Naive B cell (primary cell): ENCODE data around the gene TMOD3. TPM values are rescaled to one million over a fixed set of nuclear protein-coding genes. Genes with fewer than 3 reads are reported as not detected.

Experiments
- ATAC-seq, 2 donors: fragments of 150-1000 bp; cut with Tn5 transposase; 2 replicates each; pipeline ENCODE4 v1.10.0; 2021; ENCODE audit warnings: low read depth in 2 of 2, mild to moderate bottlenecking in 2 of 2, moderate library complexity in 2 of 2
- DNase-seq: peaks from one replicate; pipeline ENCODE4 v3.0.0; 2022
- H3K27ac Mint-ChIP-seq, 6 donors: one replicate each; pipeline ENCODE4 v1.8.0; 2020 to 2022; ENCODE audit warnings: mild to moderate bottlenecking in 6 of 6, mixed read lengths in 6 of 6, moderate library complexity in 5 of 6, inconsistent platforms in 2 of 6
- H3K27me3 Mint-ChIP-seq, 3 donors: one replicate each; pipeline ENCODE4 v1.8.0; 2021 to 2022; ENCODE audit warnings: mixed read lengths in 3 of 3, mild to moderate bottlenecking in 1 of 3
- H3K36me3 Mint-ChIP-seq, 2 donors: one replicate each; pipeline ENCODE4 v1.8.0; 2020 to 2022; ENCODE audit warnings: mixed read lengths in 2 of 2, inconsistent platforms in 1 of 2, mild to moderate bottlenecking in 1 of 2
- H3K4me1 Mint-ChIP-seq, 3 donors: one replicate each; pipeline ENCODE4 v1.8.0; 2020 to 2022; ENCODE audit warnings: mixed read lengths in 3 of 3, inconsistent platforms in 1 of 3, mild to moderate bottlenecking in 1 of 3, moderate library complexity in 1 of 3
- H3K4me3 Mint-ChIP-seq, 8 donors: one replicate each; pipeline ENCODE4 v1.8.0; 2020 to 2022; ENCODE audit warnings: mild to moderate bottlenecking in 8 of 8, mixed read lengths in 8 of 8, moderate library complexity in 8 of 8, inconsistent platforms in 2 of 8
- H3K9me3 Mint-ChIP-seq, 7 donors: one replicate each; pipeline ENCODE4 v1.8.0; 2020 to 2022; ENCODE audit warnings: mixed read lengths in 7 of 7, mild to moderate bottlenecking in 5 of 7, inconsistent platforms in 2 of 7, moderate library complexity in 1 of 7
- polyA plus RNA-seq, 6 donors: library from polyadenylated mRNA; unstranded; fragments of 300-500 nt; fragmentation: Illumina TruSeq; gene quantifications; one replicate each; pipeline ENCODE4 v1.2.3, GENCODE V29; 2021; ENCODE audit warnings: low read depth in 6 of 6

The TMOD3 gene
- polyA plus RNA-seq, 6 donors from 2014 or later: 19.3 to 30.3 (median 25.2) TPM

- Mint-ChIP-seq H3K27me3 (no peaks in the 10 kb centered on the region), H3K4me3 (no peak overlapping the region), H3K36me3 (peaks cover 28 to 30% of the 10 kb centered on the region in 2 donors), H3K27ac (no peak overlapping the region), H3K4me1 (peaks cover 7 to 10% (median 8%) of the 10 kb centered on the region in 3 donors), H3K9me3 (no peaks in the 10 kb centered on the region)
- no peak for ATAC-seq
- DNase-seq: no peak
Measured at GRCh38 chr15:51802593-51802992, 26.9 kb upstream of the TMOD3 start.

- DNase-seq (no peak), ATAC-seq (no peak)
- Mint-ChIP-seq H3K4me1 (peaks cover 7 to 10% (median 8%) of the 10 kb centered on the region in 3 donors), H3K27me3 (no peaks in the 10 kb centered on the region), H3K36me3 (peaks cover 21 to 23% of the 10 kb centered on the region in 2 donors), H3K4me3 (no peak overlapping the region), H3K9me3 (no peaks in the 10 kb centered on the region), H3K27ac (no peak overlapping the region)
Measured at GRCh38 chr15:51803965-51804364, 25.5 kb upstream of the TMOD3 start.

- DNase-seq (no peak), ATAC-seq (no peak)
- H3K27ac Mint-ChIP-seq: no peak overlapping the region
- peaks cover 15 to 22% of the 10 kb centered on the region in 2 donors for H3K36me3 Mint-ChIP-seq
- peaks cover 5 to 6% (median 5%) of the 10 kb centered on the region in 3 donors for H3K4me1 Mint-ChIP-seq
- no peaks in the 10 kb centered on the region for H3K27me3 Mint-ChIP-seq
- no peaks in the 10 kb centered on the region for H3K9me3 Mint-ChIP-seq
- H3K4me3 Mint-ChIP-seq: no peak overlapping the region
Measured at GRCh38 chr15:51806123-51806522, 23.3 kb upstream of the TMOD3 start.

DNA sequence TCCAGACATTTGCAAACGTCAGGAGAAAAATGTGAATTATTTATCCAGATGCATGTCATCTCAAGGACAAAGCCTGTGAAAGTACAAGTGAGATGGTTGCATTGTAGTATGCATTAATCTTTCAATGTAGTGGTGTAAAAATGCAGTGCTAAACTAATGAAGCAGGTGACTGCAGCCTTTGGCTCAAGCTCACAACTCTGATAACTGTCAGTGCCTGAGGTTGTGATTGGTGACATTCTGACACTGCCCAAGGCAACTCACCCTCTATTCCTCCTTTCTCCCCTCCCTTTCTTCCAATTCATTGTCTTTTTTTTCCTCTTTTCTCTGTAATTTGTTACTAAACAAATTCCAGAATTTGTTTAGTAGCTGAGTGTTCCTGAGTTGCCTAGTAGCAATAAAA is 20.0 kb upstream of the TMOD3 start:
- no peak for DNase-seq
- no peaks in the 10 kb centered on the region for H3K4me1 Mint-ChIP-seq
- H3K27ac Mint-ChIP-seq: no peak overlapping the region
- H3K4me3 Mint-ChIP-seq: no peak overlapping the region
- H3K27me3 Mint-ChIP-seq: no peaks in the 10 kb centered on the region
- no peaks in the 10 kb centered on the region for H3K9me3 Mint-ChIP-seq
- peaks cover 22 to 27% of the 10 kb centered on the region in 2 donors for H3K36me3 Mint-ChIP-seq
- no peak for ATAC-seq

- H3K27ac Mint-ChIP-seq: no peak overlapping the region
- no peak overlapping the region for H3K4me3 Mint-ChIP-seq
- H3K9me3 Mint-ChIP-seq: no peaks in the 10 kb centered on the region
- no peaks in the 10 kb centered on the region for H3K27me3 Mint-ChIP-seq
- DNase-seq (no peak), ATAC-seq (no peak)
- no peaks in the 10 kb centered on the region for H3K4me1 Mint-ChIP-seq
- peaks cover 7 to 13% of the 10 kb centered on the region in 2 donors for H3K36me3 Mint-ChIP-seq
Measured at GRCh38 chr15:51812598-51812997, 16.9 kb upstream of the TMOD3 start.

- Mint-ChIP-seq H3K36me3 (peaks cover 14 to 16% of the 10 kb centered on the region in 2 donors), H3K27ac (no peak overlapping the region), H3K9me3 (peaks cover 0 to 3% (median 0%) of the 10 kb centered on the region in 7 donors), H3K4me1 (no peaks in the 10 kb centered on the region), H3K4me3 (no peak overlapping the region), H3K27me3 (no peaks in the 10 kb centered on the region)
- DNase-seq (no peak), ATAC-seq (no peak)
Measured at GRCh38 chr15:51814606-51815005, 14.8 kb upstream of the TMOD3 start.

- no peak overlapping the region for H3K27ac Mint-ChIP-seq
- no peak for ATAC-seq
Measured at GRCh38 chr15:51816611-51817010, 12.8 kb upstream of the TMOD3 start.

GRCh38 chr15:51818150-51818549 is 11.3 kb upstream of the TMOD3 start:
- Mint-ChIP-seq H3K9me3 (peaks cover 5 to 27% (median 19%) of the 10 kb centered on the region in 7 donors), H3K27ac (no peak overlapping the region), H3K4me3 (no peak overlapping the region), H3K27me3 (peaks cover 0 to 4% (median 0%) of the 10 kb centered on the region in 3 donors), H3K36me3 (peaks cover 26 to 33% of the 10 kb centered on the region in 2 donors), H3K4me1 (no peaks in the 10 kb centered on the region)
- ATAC-seq (no peak), DNase-seq (no peak)

More at GRCh38 chr15:51816611-51817010, 12.8 kb upstream of the TMOD3 start:
- H3K4me3 Mint-ChIP-seq: no peak overlapping the region
- peaks cover 0 to 4% (median 0%) of the 10 kb centered on the region in 3 donors for H3K27me3 Mint-ChIP-seq
- no peak for DNase-seq
- no peaks in the 10 kb centered on the region for H3K4me1 Mint-ChIP-seq
- peaks cover 28 to 31% of the 10 kb centered on the region in 2 donors for H3K36me3 Mint-ChIP-seq
- peaks cover 5 to 22% (median 15%) of the 10 kb centered on the region in 7 donors for H3K9me3 Mint-ChIP-seq

GRCh38 chr15:51825698-51826097 is 3.8 kb upstream of the TMOD3 start:
- Mint-ChIP-seq H3K27me3 (peaks cover 0 to 4% (median 0%) of the 10 kb centered on the region in 3 donors), H3K36me3 (peaks cover 6 to 11% of the 10 kb centered on the region in 2 donors), H3K4me3 (peak overlapping the region in 1 of 8 donors; percentile 28), H3K4me1 (peaks cover 7 to 14% (median 11%) of the 10 kb centered on the region in 3 donors), H3K9me3 (peaks cover 5 to 17% (median 13%) of the 10 kb centered on the region in 7 donors), H3K27ac (no peak overlapping the region)
- ATAC-seq (no peak), DNase-seq (no peak)

GRCh38 chr15:51828621-51829375 is 655 bp upstream of the TMOD3 start:
- H3K27me3 Mint-ChIP-seq: no peaks in the 10 kb centered on the region
- H3K4me1 Mint-ChIP-seq: peaks cover 30 to 39% (median 35%) of the 10 kb centered on the region in 3 donors
- H3K4me3 Mint-ChIP-seq: peak overlapping the region; percentile 3 to 97 (median 91)
- DNase-seq: no peak
- peak overlapping the region in 4 of 6 donors; percentile 16 to 93 (median 78) for H3K27ac Mint-ChIP-seq
- H3K36me3 Mint-ChIP-seq: no peaks in the 10 kb centered on the region
- ATAC-seq: no peak
- H3K9me3 Mint-ChIP-seq: no peaks in the 10 kb centered on the region

GRCh38 chr15:51830276-51830806 is 888 bp downstream of the TMOD3 start:
- Mint-ChIP-seq H3K9me3 (no peaks in the 10 kb centered on the region), H3K27me3 (no peaks in the 10 kb centered on the region), H3K4me3 (peak overlapping the region; percentile 89 to 98 (median 96)), H3K4me1 (peaks cover 37 to 55% (median 47%) of the 10 kb centered on the region in 3 donors), H3K36me3 (no peaks in the 10 kb centered on the region), H3K27ac (peak overlapping the region; percentile 40 to 93 (median 81))
- DNase-seq (no peak), ATAC-seq (no peak)

GRCh38 chr15:51833772-51834171 is 4.3 kb downstream of the TMOD3 start:
- DNase-seq: no peak
- no peak for ATAC-seq
- Mint-ChIP-seq H3K27ac (peak overlapping the region in 1 of 6 donors; percentile 12), H3K36me3 (no peaks in the 10 kb centered on the region), H3K4me1 (peaks cover 69 to 87% (median 81%) of the 10 kb centered on the region in 3 donors), H3K9me3 (no peaks in the 10 kb centered on the region), H3K27me3 (no peaks in the 10 kb centered on the region), H3K4me3 (peak overlapping the region in 1 of 8 donors; percentile 37)

GRCh38 chr15:51837792-51838251 is 8.4 kb downstream of the TMOD3 start:
- H3K4me1 Mint-ChIP-seq: peaks cover 72 to 86% (median 73%) of the 10 kb centered on the region in 3 donors
- ATAC-seq (peak; percentile 75 to 77), DNase-seq (no peak)
- no peaks in the 10 kb centered on the region for H3K27me3 Mint-ChIP-seq
- H3K4me3 Mint-ChIP-seq: peak overlapping the region in 6 of 8 donors; percentile 1 to 58 (median 22)
- no peaks in the 10 kb centered on the region for H3K9me3 Mint-ChIP-seq
- no peaks in the 10 kb centered on the region for H3K36me3 Mint-ChIP-seq
- peak overlapping the region in 4 of 6 donors; percentile 26 to 87 (median 72) for H3K27ac Mint-ChIP-seq

GRCh38 chr15:51838270-51838669 is 8.8 kb downstream of the TMOD3 start:
- peak overlapping the region in 2 of 6 donors; percentile 57 to 87 for H3K27ac Mint-ChIP-seq
- ATAC-seq: no peak
- H3K4me3 Mint-ChIP-seq: peak overlapping the region in 3 of 8 donors; percentile 1 to 58 (median 39)
- peaks cover 75 to 87% (median 76%) of the 10 kb centered on the region in 3 donors for H3K4me1 Mint-ChIP-seq
- no peak for DNase-seq
- no peaks in the 10 kb centered on the region for H3K9me3 Mint-ChIP-seq
- H3K27me3 Mint-ChIP-seq: no peaks in the 10 kb centered on the region
- no peaks in the 10 kb centered on the region for H3K36me3 Mint-ChIP-seq
